ENCODE measurements around the gene FCHSD2. TPM values are rescaled to one million over a fixed set of nuclear protein-coding genes. Genes with fewer than 3 reads are reported as not detected.
A peak's percentile ranks its signal among the peaks of the same experiment; 100 is the strongest.

The FCHSD2 gene
- total RNA-seq, 4 donors from 2014 or later = 17.0 to 40.0 (median 27.0) TPM

DNA sequence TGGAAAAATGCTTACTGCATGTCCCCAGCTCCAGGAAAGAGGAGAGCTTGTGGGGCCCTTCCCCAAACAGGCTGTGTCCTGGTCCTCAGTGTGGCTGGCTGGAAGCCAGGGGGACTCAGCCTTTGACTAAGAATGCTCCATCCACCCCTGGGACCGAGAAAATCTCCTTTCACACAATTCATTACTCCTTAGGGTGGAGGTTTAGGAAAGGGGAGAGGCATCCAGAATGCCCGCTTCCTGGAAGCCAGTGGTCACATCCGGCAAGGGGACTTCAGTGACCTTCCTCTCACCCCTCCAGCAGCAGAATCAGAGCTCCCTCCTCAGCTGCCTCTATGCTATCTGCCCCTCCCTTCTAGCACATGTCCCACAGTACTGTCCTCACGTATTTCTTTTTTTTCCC is 306.0 kb downstream of the FCHSD2 start:
- TF ChIP-seq, protein P1, sequence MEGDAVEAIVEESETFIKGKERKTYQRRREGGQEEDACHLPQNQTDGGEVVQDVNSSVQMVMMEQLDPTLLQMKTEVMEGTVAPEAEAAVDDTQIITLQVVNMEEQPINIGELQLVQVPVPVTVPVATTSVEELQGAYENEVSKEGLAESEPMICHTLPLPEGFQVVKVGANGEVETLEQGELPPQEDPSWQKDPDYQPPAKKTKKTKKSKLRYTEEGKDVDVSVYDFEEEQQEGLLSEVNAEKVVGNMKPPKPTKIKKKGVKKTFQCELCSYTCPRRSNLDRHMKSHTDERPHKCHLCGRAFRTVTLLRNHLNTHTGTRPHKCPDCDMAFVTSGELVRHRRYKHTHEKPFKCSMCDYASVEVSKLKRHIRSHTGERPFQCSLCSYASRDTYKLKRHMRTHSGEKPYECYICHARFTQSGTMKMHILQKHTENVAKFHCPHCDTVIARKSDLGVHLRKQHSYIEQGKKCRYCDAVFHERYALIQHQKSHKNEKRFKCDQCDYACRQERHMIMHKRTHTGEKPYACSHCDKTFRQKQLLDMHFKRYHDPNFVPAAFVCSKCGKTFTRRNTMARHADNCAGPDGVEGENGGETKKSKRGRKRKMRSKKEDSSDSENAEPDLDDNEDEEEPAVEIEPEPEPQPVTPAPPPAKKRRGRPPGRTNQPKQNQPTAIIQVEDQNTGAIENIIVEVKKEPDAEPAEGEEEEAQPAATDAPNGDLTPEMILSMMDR (IDR thresholded peaks at IDR 0.05) = no peak
- TF ChIP-seq POLR2A (IDR thresholded peaks at IDR 0.05) (no peak), EP300 (IDR thresholded peaks at IDR 0.05) (no peak), POLR2AphosphoS5 (IDR thresholded peaks at IDR 0.05) (no peak)
- H3K27me3 ChIP-seq = no peaks in the 10 kb centered on the region
- H3K36me3 ChIP-seq = peaks cover 0 to 45% of the 10 kb centered on the region in 2 donors
- 45 to 69% methylated on average over 3 of the region's 4 CpGs for WGBS, 2 donors (ENCODE audit: low coverage in 1 of 2)
- H3K9me3 ChIP-seq = no peaks in the 10 kb centered on the region
- peak overlapping the region in 3 of 4 donors; percentile 75 to 77 (median 75) for H3K27ac ChIP-seq
- peaks cover 2 to 57% (median 31%) of the 10 kb centered on the region in 3 donors for H3K4me1 ChIP-seq
- ATAC-seq = peak; percentile 32
- H3K4me3 ChIP-seq = no peak overlapping the region

DNA sequence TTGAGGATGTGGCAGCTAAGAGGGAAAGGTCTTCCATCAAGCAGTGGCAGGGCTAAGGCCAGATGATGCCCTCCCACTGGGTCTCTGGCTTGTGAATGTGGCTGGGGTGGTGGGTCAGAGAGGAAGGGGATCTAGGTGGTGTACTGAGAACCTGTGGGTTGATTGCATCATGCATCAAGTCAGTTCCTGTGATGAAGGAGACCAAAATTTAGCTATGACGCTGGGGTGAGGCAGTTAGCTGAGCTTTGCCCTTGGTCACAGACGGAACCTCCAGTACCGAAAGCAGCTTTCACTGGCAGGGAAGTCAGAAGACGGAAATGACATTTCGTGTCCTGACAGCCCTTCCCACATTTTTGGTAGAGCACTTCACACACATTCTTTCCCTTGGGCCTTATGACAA is 307.2 kb downstream of the FCHSD2 start:
- peak overlapping the region; percentile 19 to 77 (median 75) for H3K27ac ChIP-seq
- H3K4me1 ChIP-seq = peaks cover 2 to 59% (median 31%) of the 10 kb centered on the region in 3 donors
- WGBS, 2 donors (ENCODE audit: low coverage in 1 of 2) = 80% methylated on average over 2 to 5 of the region's 5 CpGs
- peaks cover 0 to 36% of the 10 kb centered on the region in 2 donors for H3K36me3 ChIP-seq
- no peaks in the 10 kb centered on the region for H3K9me3 ChIP-seq
- H3K27me3 ChIP-seq = no peaks in the 10 kb centered on the region
- no peak for ATAC-seq
- no peak overlapping the region for H3K4me3 ChIP-seq
- no peak for TF ChIP-seq POLR2AphosphoS5 (IDR thresholded peaks at IDR 0.05)

DNA sequence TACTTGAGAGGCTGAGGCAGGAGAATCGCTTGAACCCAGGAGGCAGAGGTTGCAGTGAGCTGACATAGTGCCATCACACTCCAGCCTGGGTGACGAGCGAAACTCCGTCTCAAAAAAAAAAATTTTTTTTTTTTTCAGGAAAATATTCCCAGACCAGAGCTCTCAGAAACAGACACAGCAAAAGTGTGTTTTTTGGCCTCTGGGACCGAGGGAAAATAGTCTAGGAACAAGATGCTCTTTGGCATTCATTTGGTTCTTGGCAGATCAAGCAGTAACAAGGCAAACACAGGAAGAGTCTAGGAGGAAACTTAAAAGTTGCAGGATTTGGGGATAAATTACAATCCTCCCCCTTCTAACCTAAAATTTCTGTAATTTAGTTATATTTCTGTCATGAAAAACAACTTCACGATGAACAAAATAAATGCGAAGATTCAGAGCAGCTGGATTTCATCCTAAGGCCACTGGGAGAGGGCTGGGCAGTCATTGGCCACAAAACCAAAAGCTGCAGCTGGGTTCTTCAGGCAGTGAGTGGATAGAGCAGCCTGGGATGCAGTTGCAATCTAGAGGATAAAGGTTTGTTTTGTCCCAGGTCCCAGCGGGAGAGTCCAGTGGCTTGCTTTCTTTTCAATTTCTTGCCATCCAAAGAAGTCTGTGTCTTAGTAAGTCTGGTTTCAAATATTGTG is 308.2 kb downstream of the FCHSD2 start:
- H3K27ac ChIP-seq = peak overlapping the region in 3 of 4 donors; percentile 75 to 77 (median 75)
- TF ChIP-seq POLR2AphosphoS5 (IDR thresholded peaks at IDR 0.05) (peak; percentile 20), POLR2A (IDR thresholded peaks at IDR 0.05) (no peak)
- TF ChIP-seq, protein P1 (IDR thresholded peaks at IDR 0.05) = peak in 1 of 4 experiments; percentile 10
- no peaks in the 10 kb centered on the region for H3K27me3 ChIP-seq
- no peaks in the 10 kb centered on the region for H3K9me3 ChIP-seq
- H3K36me3 ChIP-seq = peaks cover 0 to 36% of the 10 kb centered on the region in 2 donors
- WGBS, 2 donors (ENCODE audit: low coverage in 1 of 2) = 52 to 58% methylated on average over 7 to 8 of the region's 8 CpGs
- no peak overlapping the region for H3K4me3 ChIP-seq
- ATAC-seq = no peak
- peaks cover 2 to 59% (median 31%) of the 10 kb centered on the region in 3 donors for H3K4me1 ChIP-seq

DNA sequence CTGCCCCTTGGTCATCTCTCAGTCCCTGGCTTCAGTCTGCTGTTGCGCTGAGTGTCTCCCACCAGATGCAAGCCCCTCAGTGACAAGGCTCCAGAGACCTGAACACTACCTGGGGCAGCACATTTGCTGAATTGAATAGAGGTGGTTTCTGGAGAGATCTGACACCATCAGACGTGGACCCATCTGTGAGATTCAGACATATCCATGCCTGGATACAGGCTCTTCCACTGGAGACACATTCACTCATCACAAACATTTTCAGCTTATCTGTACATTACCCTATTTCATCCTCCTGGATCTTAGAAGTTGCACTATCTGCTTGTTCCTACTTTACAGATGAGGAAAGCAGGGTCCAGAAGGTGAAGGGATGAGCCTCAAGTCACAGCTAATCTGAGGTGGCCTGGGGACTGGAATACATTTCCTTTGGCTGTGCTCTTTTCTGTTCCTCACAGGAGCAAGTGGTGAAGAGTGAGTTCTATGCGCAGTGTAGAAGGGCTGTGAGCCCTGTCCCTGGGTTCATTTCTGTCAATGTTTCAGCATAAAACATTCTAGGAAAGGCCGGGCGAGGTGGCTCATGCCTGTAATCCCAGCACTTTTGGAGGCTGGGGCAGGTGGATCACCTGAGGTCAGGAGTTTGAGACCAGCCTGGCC is 308.9 kb downstream of the FCHSD2 start:
- no peak for ATAC-seq
- Histone ChIP-seq H3K27me3 (no peaks in the 10 kb centered on the region), H3K36me3 (peaks cover 0 to 35% of the 10 kb centered on the region in 2 donors), H3K9me3 (no peaks in the 10 kb centered on the region), H3K4me3 (no peak overlapping the region), H3K4me1 (peaks cover 2 to 59% (median 31%) of the 10 kb centered on the region in 3 donors), H3K27ac (peak overlapping the region in 3 of 4 donors; percentile 66 to 77 (median 75))
- 80% methylated on average over 1 of the region's 5 CpGs; no CpG with 5 or more reads in 1 of the 2 donors for WGBS, 2 donors (ENCODE audit: low coverage in 1 of 2)
- TF ChIP-seq POLR2AphosphoS5 (IDR thresholded peaks at IDR 0.05) (no peak), EP300 (IDR thresholded peaks at IDR 0.05) (no peak), POLR2A (IDR thresholded peaks at IDR 0.05) (no peak)
- TF ChIP-seq, protein P1 (IDR thresholded peaks at IDR 0.05) = no peak

DNA sequence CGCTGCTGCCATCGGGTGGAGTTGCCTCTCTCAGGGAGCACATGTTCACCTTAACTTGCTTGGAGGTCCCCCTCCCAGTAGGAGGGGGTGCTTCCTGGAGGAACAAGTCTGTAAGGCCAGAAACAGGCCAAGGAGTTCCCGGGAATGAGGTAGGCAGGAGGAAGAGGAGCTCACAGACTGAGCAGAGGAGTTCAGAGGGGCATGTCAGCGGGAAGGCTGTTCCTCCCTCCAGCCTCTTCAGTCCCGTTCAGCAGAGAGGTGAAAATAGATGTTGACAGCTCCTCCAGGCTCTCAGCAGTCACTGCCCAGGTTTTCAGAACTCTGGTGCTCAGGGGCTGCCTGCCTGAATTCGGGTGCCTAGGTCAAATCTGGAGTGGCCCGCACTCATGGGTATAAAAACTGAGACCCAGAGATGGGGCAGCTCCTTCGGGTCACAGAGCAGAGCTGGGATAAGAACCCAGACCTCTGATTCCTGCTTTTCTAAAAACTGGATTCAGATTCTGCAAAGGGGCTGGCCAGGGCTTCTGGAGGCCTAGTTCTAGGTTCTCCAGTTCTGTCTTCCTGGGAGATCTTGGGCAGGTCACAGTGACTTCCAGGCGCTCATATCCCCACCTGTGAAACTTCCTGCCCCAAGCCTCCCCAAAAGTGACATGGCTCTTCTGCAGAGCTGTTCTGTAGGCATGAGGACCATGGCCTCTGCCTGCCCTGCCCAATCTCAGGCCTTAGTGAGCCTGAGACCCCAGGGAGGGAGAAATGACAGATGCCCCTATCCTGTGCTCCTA is 309.6 kb downstream of the FCHSD2 start:
- Histone ChIP-seq H3K36me3 (peaks cover 0 to 28% of the 10 kb centered on the region in 2 donors), H3K4me3 (no peak overlapping the region), H3K9me3 (no peaks in the 10 kb centered on the region), H3K4me1 (peaks cover 2 to 59% (median 31%) of the 10 kb centered on the region in 3 donors), H3K27ac (peak overlapping the region in 3 of 4 donors; percentile 66 to 77 (median 75)), H3K27me3 (no peaks in the 10 kb centered on the region)
- no peak for ATAC-seq
- no peak for TF ChIP-seq POLR2A (IDR thresholded peaks at IDR 0.05)
- TF ChIP-seq, protein P1 (IDR thresholded peaks at IDR 0.05) = no peak
- TF ChIP-seq EP300 (IDR thresholded peaks at IDR 0.05) = no peak
- no peak for TF ChIP-seq POLR2AphosphoS5 (IDR thresholded peaks at IDR 0.05)
- WGBS, 2 donors (ENCODE audit: low coverage in 1 of 2) = 20 to 56% methylated on average over 1 to 3 of the region's 9 CpGs

Measured in gastroesophageal sphincter (tissue), 4 donors.